Measurements from ENCODE around the gene ABHD8. TPM values are rescaled to one million over a fixed set of nuclear protein-coding genes. Genes with fewer than 3 reads are reported as not detected.

The ABHD8 gene
- total RNA-seq, 1 experiment from 2014 or later = 5.2 TPM

DNA sequence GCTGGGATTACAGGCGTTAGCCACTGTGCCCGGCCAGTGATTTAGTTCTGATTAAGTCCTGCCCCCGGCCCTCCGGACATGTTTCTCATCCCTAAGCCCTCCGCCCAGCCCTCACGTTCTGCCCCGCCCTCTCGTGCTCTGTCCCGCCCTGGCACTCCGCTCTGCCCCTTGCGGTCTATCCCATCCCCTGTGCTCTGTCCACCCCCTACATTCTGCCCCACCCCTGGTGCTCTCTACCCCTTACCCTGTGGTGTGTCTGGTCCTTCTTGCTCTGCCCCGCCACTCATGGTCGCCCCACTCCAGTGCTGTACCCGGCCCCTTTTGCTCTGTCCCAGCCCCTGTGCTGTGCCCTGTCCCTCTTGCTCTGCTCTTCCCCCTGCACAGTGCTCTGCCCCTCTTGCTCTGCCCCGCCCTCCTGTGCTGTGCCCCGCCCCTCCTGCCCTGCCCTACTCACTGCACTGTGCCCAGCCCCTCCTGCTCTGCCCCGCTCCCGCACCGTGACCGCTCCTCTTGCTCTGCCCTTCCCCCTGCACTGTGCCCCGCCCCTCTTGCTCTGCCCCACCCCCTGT, 37.2 kb upstream of the ABHD8 start:
- peak overlapping the region; percentile 56 for H3K4me2 ChIP-seq (ENCODE audit: low read length)
- peak overlapping the region; percentile 54 for H3K27ac ChIP-seq (ENCODE audit: low read depth, low read length)
- ATAC-seq (peak; percentile 57), DNase-seq (ENCODE audit: low read depth, low spot score) (no peak)
- no peak overlapping the region for H3K4me3 ChIP-seq (replicated peaks in 1 of 2; ENCODE audit: low read depth in 1 of 2, low read length in 2 of 2)
- H3K9me3 ChIP-seq (ENCODE audit: control insufficient read depth in 1 of 2, insufficient read depth in 1 of 2, low read depth in 1 of 2, low read length in 2 of 2) = no peaks in the 10 kb centered on the region
- no peaks in the 10 kb centered on the region for H4K20me1 ChIP-seq (ENCODE audit: insufficient read depth)
- intact Hi-C loops (cut with micrococcal nuclease) = no loop called here
- ChIA-PET CTCF (no interaction called here), POLR2A (interaction anchor here (1.5 kb wide), 1 partner anchor 48 kb away, joined by 3 read pairs; no protein-coding TSS in a partner anchor), RAD21 (ENCODE audit: low non-redundant PET in 1 of 2, low total read pairs in 2 of 2, uncharacterized antibody in 2 of 2, unreplicated experiment in 2 of 2) (no interaction called here)
- BruUV-seq (replicated peaks) = no TSS peak
- peaks cover 29 to 44% of the 10 kb centered on the region in 2 experiments for H3K4me1 ChIP-seq (ENCODE audit: control insufficient read depth in 1 of 2, insufficient read depth in 2 of 2, low read length in 2 of 2)
- no peak overlapping the region for H2AFZ ChIP-seq (ENCODE audit: low read depth, low read length, poor library complexity, severe bottlenecking)
- peaks cover 16% of the 10 kb centered on the region for H3K79me2 ChIP-seq (ENCODE audit: insufficient read depth, low read length)
- no peaks in the 10 kb centered on the region for H3K27me3 ChIP-seq (ENCODE audit: insufficient read depth, low read length)
- H3K9me2 ChIP-seq (ENCODE audit: insufficient read depth) = no peaks in the 10 kb centered on the region
- H3K36me3 ChIP-seq (ENCODE audit: control insufficient read depth in 1 of 2, insufficient read depth in 2 of 2, low read length in 2 of 2) = peaks cover 3 to 9% of the 10 kb centered on the region in 2 experiments; a peak in 1 of 4 replicates
- no peak for TF ChIP-seq TCF7L2 (IDR thresholded peaks at IDR 0.05; ENCODE audit: borderline replicate concordance, extremely low read depth, insufficient read depth, insufficient read length)
- TF ChIP-seq, protein P1, sequence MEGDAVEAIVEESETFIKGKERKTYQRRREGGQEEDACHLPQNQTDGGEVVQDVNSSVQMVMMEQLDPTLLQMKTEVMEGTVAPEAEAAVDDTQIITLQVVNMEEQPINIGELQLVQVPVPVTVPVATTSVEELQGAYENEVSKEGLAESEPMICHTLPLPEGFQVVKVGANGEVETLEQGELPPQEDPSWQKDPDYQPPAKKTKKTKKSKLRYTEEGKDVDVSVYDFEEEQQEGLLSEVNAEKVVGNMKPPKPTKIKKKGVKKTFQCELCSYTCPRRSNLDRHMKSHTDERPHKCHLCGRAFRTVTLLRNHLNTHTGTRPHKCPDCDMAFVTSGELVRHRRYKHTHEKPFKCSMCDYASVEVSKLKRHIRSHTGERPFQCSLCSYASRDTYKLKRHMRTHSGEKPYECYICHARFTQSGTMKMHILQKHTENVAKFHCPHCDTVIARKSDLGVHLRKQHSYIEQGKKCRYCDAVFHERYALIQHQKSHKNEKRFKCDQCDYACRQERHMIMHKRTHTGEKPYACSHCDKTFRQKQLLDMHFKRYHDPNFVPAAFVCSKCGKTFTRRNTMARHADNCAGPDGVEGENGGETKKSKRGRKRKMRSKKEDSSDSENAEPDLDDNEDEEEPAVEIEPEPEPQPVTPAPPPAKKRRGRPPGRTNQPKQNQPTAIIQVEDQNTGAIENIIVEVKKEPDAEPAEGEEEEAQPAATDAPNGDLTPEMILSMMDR (IDR thresholded peaks at IDR 0.05 in 2 of 3, conservative IDR thresholded peaks at IDR 0.05 in 1 of 3; ENCODE audit: borderline replicate concordance in 1 of 3, insufficient read depth in 1 of 3, low read depth in 2 of 3, low read length in 2 of 3) = peak in 2 of 3 experiments; percentile 21 to 33; a peak in 2 of 6 replicates
- H3K9ac ChIP-seq (ENCODE audit: low read length) = peak overlapping the region; percentile 25; the same call in 1 of the 2 replicates

DNA sequence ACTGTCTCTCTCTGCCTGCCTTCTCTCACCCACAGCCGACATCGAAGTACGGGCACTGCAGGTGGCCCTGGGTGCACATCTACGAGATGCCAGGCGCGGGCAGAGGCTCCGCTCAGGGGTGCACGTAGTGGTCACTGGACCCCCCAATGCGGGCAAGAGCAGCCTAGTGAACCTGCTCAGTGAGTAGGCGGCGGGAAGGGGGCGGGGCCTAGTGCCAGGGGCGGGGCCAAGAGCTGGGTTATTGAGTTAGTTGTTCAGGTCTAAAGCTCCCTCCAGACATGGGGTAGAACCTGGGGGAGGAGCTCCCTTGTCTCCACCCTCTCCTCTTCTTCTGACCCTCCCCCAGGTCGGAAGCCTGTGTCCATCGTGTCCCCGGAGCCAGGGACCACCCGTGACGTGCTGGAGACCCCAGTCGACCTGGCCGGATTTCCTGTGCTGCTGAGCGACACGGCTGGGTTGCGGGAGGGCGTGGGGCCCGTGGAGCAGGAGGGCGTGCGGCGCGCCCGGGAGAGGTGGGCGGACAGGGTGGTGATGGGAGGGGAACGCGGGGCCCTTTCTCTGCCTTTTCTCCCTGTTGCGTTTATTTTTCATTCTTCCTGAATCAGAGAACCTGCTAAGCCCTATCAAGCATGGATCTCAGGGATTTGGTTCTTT, 36.0 kb upstream of the ABHD8 start:
- ChIA-PET CTCF (interaction anchor here (0.8 to 1.0 kb wide), 6 partner anchors 10 to 47 kb away, joined by 3 to 6 read pairs (median 4); partner anchors contain the start of genes DDA1 and MRPL34), POLR2A (interaction anchor here (0.6 to 1.6 kb wide), 5 partner anchors 12 to 133 kb away, joined by 3 to 6 read pairs (median 4); partner anchors contain the start of gene DDA1), RAD21 (ENCODE audit: low non-redundant PET in 1 of 2, low total read pairs in 2 of 2, uncharacterized antibody in 2 of 2, unreplicated experiment in 2 of 2) (interaction anchor here in 1 of 2 experiments (1.0 kb wide), 1 partner anchor 30 kb away, joined by 5 read pairs; the partner anchor contains the start of gene DDA1)
- Histone ChIP-seq H3K9me3 (ENCODE audit: control insufficient read depth in 1 of 2, insufficient read depth in 1 of 2, low read depth in 1 of 2, low read length in 2 of 2) (no peaks in the 10 kb centered on the region), H3K27ac (ENCODE audit: low read depth, low read length) (peak overlapping the region; percentile 93), H4K20me1 (ENCODE audit: insufficient read depth) (no peaks in the 10 kb centered on the region), H3K4me3 (replicated peaks in 1 of 2; ENCODE audit: low read depth in 1 of 2, low read length in 2 of 2) (peak overlapping the region; percentile 85 to 99), H3K4me1 (ENCODE audit: control insufficient read depth in 1 of 2, insufficient read depth in 2 of 2, low read length in 2 of 2) (peaks cover 33 to 51% of the 10 kb centered on the region in 2 experiments), H2AFZ (ENCODE audit: low read depth, low read length, poor library complexity, severe bottlenecking) (no peak overlapping the region), H3K9ac (ENCODE audit: low read length) (peak overlapping the region; percentile 89), H3K9me2 (ENCODE audit: insufficient read depth) (no peaks in the 10 kb centered on the region), H3K36me3 (ENCODE audit: control insufficient read depth in 1 of 2, insufficient read depth in 2 of 2, low read length in 2 of 2) (peaks cover 3 to 9% of the 10 kb centered on the region in 2 experiments; a peak in 1 of 4 replicates), H3K27me3 (ENCODE audit: insufficient read depth, low read length) (no peaks in the 10 kb centered on the region), H3K4me2 (ENCODE audit: low read length) (peak overlapping the region; percentile 97), H3K79me2 (ENCODE audit: insufficient read depth, low read length) (peaks cover 16% of the 10 kb centered on the region)
- intact Hi-C loops (cut with micrococcal nuclease) = no loop called here
- ATAC-seq (peak; percentile 9), DNase-seq (ENCODE audit: low read depth, low spot score) (no peak)
- no TSS peak for BruUV-seq (replicated peaks)
- TF ChIP-seq, protein P1 (IDR thresholded peaks at IDR 0.05 in 2 of 3, conservative IDR thresholded peaks at IDR 0.05 in 1 of 3; ENCODE audit: borderline replicate concordance in 1 of 3, insufficient read depth in 1 of 3, low read depth in 2 of 3, low read length in 2 of 3) = no peak
- no peak for TF ChIP-seq SP1 (IDR thresholded peaks at IDR 0.05; ENCODE audit: low read depth)
- no peak for TF ChIP-seq TCF7L2 (IDR thresholded peaks at IDR 0.05; ENCODE audit: borderline replicate concordance, extremely low read depth, insufficient read depth, insufficient read length)
- TF ChIP-seq, protein P2, sequence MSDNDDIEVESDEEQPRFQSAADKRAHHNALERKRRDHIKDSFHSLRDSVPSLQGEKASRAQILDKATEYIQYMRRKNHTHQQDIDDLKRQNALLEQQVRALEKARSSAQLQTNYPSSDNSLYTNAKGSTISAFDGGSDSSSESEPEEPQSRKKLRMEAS (IDR thresholded peaks at IDR 0.05) = no peak
- TF ChIP-seq RAD21 (IDR thresholded peaks at IDR 0.05; ENCODE audit: low read depth) = no peak
- no peak for TF ChIP-seq CBX3 (IDR thresholded peaks at IDR 0.05; ENCODE audit: low read depth)
- no peak for TF ChIP-seq ZFX (IDR thresholded peaks at IDR 0.05)
- TF ChIP-seq POLR2AphosphoS5 (IDR thresholded peaks at IDR 0.05; ENCODE audit: low read depth, low read length) = no peak
- TF ChIP-seq ELF1 (IDR thresholded peaks at IDR 0.05; ENCODE audit: borderline replicate concordance, low read depth) = no peak
- TF ChIP-seq ZNF274 (IDR thresholded peaks at IDR 0.05; ENCODE audit: low read depth, low read length) = no peak
- no peak for TF ChIP-seq EZH2phosphoT487 (IDR thresholded peaks at IDR 0.05; ENCODE audit: borderline replicate concordance)

Measured in HCT116 (cell line).